GM18868 (cell line): ENCODE data around the gene ARID2.

Source experiments
- ATAC-seq: cut with Tn5 transposase; IDR thresholded peaks from one replicate; pipeline ENCODE4 v1.9.1; 2021; ENCODE audit warnings: mild to moderate bottlenecking, moderate library complexity; ENCODE audit not compliant: unreplicated experiment

Gene ARID2

GRCh38 chr12:45915405-45915804 is 185.9 kb downstream of the ARID2 start:
- no peak for ATAC-seq

DNA sequence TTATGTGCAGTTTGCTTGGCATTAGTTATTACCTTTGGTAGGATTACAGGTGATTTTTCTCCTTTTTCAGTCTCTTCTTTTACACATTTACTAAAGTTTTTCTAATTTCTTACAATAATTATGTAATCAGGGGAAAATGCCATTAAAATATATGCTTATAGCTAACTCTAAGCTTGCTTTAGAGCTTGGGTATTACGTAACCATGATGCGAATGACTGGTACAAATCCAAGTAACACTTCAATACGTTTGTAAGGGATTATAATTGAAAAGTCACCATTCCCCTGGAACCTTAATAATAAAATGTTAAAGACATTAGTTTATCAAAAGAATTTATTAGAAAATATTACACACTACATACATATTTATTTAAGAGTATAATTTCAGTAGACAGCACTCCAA is 189.3 kb downstream of the ARID2 start:
- no peak for ATAC-seq

- ATAC-seq = peak; percentile 76
Measured at GRCh38 chr12:45928309-45928708, 198.8 kb downstream of the ARID2 start.

GRCh38 chr12:45930369-45930768 is 200.9 kb downstream of the ARID2 start:
- ATAC-seq = no peak

DNA sequence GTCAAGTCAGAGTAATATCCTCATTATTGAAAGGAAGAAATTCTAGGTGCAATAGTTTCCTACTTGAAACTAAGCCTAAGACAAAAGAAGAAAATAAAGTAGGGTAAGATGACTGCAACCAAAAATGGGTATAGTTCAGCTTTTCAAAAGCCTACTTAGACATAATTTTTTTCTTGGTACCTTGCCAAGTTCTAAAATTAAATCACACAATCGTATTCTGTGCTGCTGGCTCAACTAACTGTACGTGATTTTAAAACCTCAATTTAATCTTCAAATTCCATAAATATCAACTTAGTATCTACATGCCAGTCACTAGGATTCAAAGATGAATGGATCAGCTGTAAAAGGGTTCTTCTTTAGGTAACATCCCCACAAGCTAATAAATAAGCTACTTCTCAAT is 204.0 kb downstream of the ARID2 start:
- ATAC-seq = no peak

GRCh38 chr12:45934956-45935355 is 205.4 kb downstream of the ARID2 start:
- ATAC-seq = no peak

GRCh38 chr12:45938566-45938965 is 209.1 kb downstream of the ARID2 start:
- ATAC-seq = no peak

- no peak for ATAC-seq
Measured at GRCh38 chr12:45939759-45940158, 210.3 kb downstream of the ARID2 start.

DNA sequence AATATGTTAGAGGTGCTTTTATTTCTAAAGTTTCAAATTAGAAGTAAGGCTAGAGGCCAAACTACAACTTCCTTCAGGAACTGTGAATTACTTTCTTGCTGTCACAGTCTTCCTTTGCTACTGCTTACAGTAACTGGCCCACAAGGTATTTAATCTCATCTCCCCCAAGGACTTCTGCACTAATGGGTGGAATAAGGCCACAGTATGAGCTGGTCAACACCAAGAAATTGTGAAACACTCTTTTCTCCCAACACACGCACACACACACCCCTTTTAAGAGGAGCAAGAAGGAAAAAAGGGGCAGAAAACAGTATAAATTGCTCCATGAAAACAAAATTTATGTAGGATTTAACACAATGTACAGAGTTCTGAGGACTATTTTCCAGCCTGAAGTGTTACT is 215.3 kb downstream of the ARID2 start:
- ATAC-seq = no peak

- no peak for ATAC-seq
Measured at GRCh38 chr12:45946435-45946834, 216.9 kb downstream of the ARID2 start.

DNA sequence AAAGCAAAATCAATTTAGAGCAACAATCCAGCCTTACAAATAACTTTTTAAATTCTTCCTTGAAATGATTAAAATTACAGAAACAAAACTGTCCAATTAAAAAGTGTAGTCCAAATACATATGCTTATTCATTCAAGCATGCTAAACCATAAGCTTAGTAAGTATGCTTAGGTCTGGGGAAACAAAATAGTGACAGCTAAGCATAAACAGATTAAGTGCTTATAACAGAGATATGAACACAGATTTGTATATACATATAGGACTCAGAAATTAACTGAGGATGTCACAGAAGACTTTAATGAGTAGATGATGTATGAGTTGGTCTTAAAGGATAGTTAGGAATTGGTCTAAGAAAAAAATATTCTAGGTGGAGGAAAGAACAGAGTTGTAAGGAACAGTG is 219.0 kb downstream of the ARID2 start:
- no peak for ATAC-seq
